Stimulated activated CD4-positive, alpha-beta T cell treated with anti-CD3 and anti-CD28 coated beads, TNF-alpha, amount 100 ng/mL, for 48 hours (primary cell): Measurements from ENCODE around the gene ASB15.

Source experiments
- DNase-seq, 3 donors: peaks; one replicate each; pipeline ENCODE4 v3.0.0-alpha.2; 2020; ENCODE audit warnings: low read depth in 3 of 3

Gene ASB15

GRCh38 chr7:123662755-123663154, 61.1 kb downstream of the ASB15 start:
- no peak for DNase-seq

GRCh38 chr7:123663200-123663599, 61.6 kb downstream of the ASB15 start:
- no peak for DNase-seq

- no peak for DNase-seq
Measured at GRCh38 chr7:123665157-123665556, 63.5 kb downstream of the ASB15 start.

DNA sequence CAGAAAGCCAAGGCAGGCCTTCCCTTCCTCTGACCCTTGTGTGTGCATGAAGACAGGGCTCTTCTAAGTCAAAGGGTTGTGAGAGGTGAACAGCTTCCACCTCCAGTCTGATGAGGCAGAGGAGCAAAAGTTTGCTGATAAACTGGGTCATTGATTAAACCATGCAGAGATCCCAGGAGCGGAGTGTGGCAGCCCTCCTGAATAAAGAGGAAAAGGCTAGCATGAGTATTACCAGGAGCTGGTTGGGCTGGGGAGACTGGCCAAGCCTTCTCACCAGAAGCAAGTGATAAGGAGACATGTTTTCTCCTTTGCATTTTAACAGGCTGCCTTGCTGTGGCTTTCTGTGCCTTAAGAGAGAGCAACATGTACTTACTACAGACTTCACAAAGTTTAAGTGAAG, 64.3 kb downstream of the ASB15 start:
- no peak for DNase-seq

GRCh38 chr7:123666492-123666891, 64.9 kb downstream of the ASB15 start:
- no peak for DNase-seq

GRCh38 chr7:123669485-123669884, 67.9 kb downstream of the ASB15 start:
- no peak for DNase-seq

GRCh38 chr7:123673137-123673732, 71.6 kb downstream of the ASB15 start:
- no peak for DNase-seq

DNA sequence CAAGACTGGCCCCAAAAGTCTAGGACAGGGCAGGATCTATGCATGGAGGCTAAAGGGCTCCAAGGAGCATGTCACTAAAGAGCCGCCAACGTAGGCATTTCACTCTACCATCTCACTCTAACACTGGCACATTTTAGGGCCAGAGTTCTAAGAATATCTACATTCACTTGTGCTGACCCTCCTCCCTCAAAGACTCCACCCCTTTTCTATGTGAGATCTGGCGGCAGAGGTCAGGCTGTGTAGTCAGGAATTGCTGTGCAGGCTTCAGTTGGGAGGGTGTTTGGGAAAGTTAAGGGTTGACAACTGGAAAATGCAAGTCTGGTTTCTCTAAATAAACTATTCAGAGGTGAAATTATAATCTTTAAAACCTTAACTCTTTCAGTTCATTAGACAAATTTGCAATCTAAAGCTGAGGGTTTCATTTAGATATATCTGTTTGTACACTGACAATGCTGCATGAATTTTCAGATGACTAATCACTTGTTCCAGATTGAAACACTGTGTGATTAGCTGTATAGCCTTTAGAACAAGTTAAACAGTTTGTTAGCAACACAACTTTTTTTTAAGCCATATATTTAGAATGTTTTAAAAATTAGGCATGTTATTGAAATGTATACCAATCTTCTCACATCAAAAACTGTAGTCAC, 72.3 kb downstream of the ASB15 start:
- DNase-seq = no peak

GRCh38 chr7:123674399-123675180, 73.0 kb downstream of the ASB15 start:
- no peak for DNase-seq

DNA sequence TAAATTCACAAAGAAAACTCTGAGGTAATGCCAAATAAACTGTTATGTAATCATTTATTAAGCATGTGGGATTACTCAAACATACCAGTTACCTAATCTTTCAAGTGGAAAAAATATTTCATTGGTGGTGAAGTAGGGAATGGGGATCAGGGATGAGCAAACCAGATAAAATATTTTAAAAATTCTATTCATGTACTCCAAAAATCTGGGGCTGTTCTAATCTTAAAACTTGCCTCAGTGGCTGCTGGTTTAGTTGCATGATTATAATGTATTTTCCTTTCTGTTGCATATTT, 73.5 kb downstream of the ASB15 start:
- DNase-seq = no peak

- DNase-seq = no peak
Measured at GRCh38 chr7:123677061-123677715, 75.6 kb downstream of the ASB15 start.

DNA sequence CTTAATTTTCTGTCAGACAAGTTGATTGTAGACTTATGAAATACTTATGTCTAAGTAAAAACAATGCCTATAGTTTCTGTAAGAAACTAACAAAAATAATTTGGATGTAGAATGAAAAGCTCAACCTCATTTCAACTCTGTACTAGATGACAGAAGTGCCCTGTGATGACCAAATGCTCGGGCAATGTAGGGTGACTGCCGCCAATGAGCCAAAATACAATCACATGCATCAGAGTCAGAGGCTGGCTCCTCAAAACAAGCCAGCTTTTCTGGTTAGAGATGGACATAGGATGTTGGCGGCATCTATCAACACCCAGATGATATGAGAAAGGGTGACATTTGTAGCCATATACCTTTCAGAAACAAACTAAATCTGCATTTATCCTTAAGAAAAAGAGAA, 78.0 kb downstream of the ASB15 start:
- no peak for DNase-seq

GRCh38 chr7:123680580-123680979, 79.0 kb downstream of the ASB15 start:
- DNase-seq = no peak

GRCh38 chr7:123681561-123681960, 79.9 kb downstream of the ASB15 start:
- DNase-seq = no peak

DNA sequence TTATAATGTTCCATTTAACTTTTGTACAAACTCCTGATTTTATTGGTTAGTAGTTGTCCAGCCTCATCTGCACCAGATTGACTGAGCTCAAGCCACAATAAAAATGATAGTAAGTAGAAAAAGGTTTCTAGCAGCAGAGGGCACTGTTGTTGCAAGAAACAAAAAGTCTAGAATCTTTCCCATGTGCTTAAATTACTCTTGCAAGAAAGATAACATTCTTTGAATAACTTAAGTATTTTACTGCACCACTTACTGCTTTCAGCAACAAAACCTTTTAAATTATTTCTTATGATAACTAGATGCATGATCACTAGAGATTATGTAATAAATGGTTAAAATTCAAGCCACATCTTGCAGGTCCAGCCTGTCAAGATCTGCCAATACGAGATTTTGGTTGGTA, 81.1 kb downstream of the ASB15 start:
- DNase-seq = no peak

GRCh38 chr7:123687161-123687560, 85.5 kb downstream of the ASB15 start:
- DNase-seq = no peak

GRCh38 chr7:123687727-123688126, 86.1 kb downstream of the ASB15 start:
- DNase-seq = no peak
